GM12878 (cell line): ENCODE measurements around the gene MPPED1. TPM values are rescaled to one million over a fixed set of nuclear protein-coding genes. Genes with fewer than 3 reads are reported as not detected.
A peak's percentile ranks its signal among the peaks of the same experiment; 100 is the strongest.

Experiments
- ASH2L ChIP-seq: fragments of 300-600, 200-600 bp; sonication (generic); IDR thresholded peaks from 2 replicates; pipeline ENCODE4 v1.6.1; 2017; ENCODE audit warnings: low read depth, mild to moderate bottlenecking, borderline replicate concordance
- BCL11A ChIP-seq: IDR thresholded peaks from 2 replicates; pipeline ENCODE4 v1.6.1; 2011; ENCODE audit warnings: low read depth, low read length
- BMI1 ChIP-seq: fragments of 450-650 bp; IDR thresholded peaks from 2 replicates; pipeline ENCODE4 v1.6.1; 2016; ENCODE audit warnings: mild to moderate bottlenecking, moderate library complexity, borderline replicate concordance
- CBX3 ChIP-seq: fragments of 200-600 bp; sonication (generic); IDR thresholded peaks from 2 replicates; pipeline ENCODE4 v1.6.1; 2016; ENCODE audit warnings: low read depth, borderline replicate concordance
- CREB1 ChIP-seq: IDR thresholded peaks from 2 replicates; pipeline ENCODE4 v1.6.1; 2012; ENCODE audit warnings: low read depth, mild to moderate bottlenecking, inconsistent platforms
- EED ChIP-seq: sonication (generic); IDR thresholded peaks from 2 replicates; pipeline ENCODE4 v1.6.1; 2016; ENCODE audit warnings: antibody characterized with exemption, low read depth
- FOXM1 ChIP-seq: IDR thresholded peaks from 2 replicates; pipeline ENCODE4 v1.6.1; 2012; ENCODE audit warnings: low read depth, mild to moderate bottlenecking, inconsistent platforms, low read length, moderate library complexity
- KDM1A ChIP-seq: fragments of 200-600 bp; sonication (generic); IDR thresholded peaks from 2 replicates; pipeline ENCODE4 v1.6.1; 2016; ENCODE audit warnings: borderline replicate concordance
- MEF2A ChIP-seq: IDR thresholded peaks from 2 replicates; pipeline ENCODE4 v1.6.1; 2011; ENCODE audit warnings: low read depth, mild to moderate bottlenecking, low read length, moderate library complexity; ENCODE audit not compliant: insufficient read depth
- NFXL1 ChIP-seq: fragments of 450-650 bp; IDR thresholded peaks from 2 replicates; pipeline ENCODE4 v1.6.1; 2017; ENCODE audit warnings: antibody characterized with exemption, mild to moderate bottlenecking, borderline replicate concordance
- NR2C2 ChIP-seq: IDR thresholded peaks from 2 replicates; pipeline ENCODE4 v1.6.1; 2011; ENCODE audit warnings: borderline replicate concordance, low read depth; ENCODE audit not compliant: control insufficient read depth, insufficient read length
- RAD21 ChIP-seq: IDR thresholded peaks from 2 replicates; pipeline ENCODE4 v1.6.1; 2011; ENCODE audit warnings: mild to moderate bottlenecking, low read depth, low read length, moderate library complexity; ENCODE audit not compliant: insufficient read depth
- SRF ChIP-seq, 2 experiments: IDR thresholded peaks; 2 replicates each; pipeline ENCODE4 v1.6.1; 2011; ENCODE audit warnings: low read depth in 2 of 2, low read length in 2 of 2, mild to moderate bottlenecking in 1 of 2, moderate library complexity in 1 of 2
- ZNF384 ChIP-seq: IDR thresholded peaks from 2 replicates; pipeline ENCODE4 v1.6.1; 2012; ENCODE audit warnings: low read depth, mild to moderate bottlenecking, low read length, improper control_type of control experiment, borderline replicate concordance
- polyA plus RNA-seq, 11 experiments: library from polyadenylated mRNA; depleted of rRNA in 4 of 11; unstranded in 6 of 11; stranded (reverse) in 5 of 11; fragments of >200 nt; fragmentation: Nextera tagmentation in 4 of 11; fragmentation: Illumina TruSeq in 1 of 11; extraction: Ambion mirVana in 4 of 11; extraction: Trizol in 1 of 11; gene quantifications; 1 replicate in 1 of 11; 2 replicates in 10 of 11; pipeline versions ENCODE4 v1.2.1 to v1.2.3, GENCODE V29; 2011 to 2016; ENCODE audit warnings: inconsistent platforms in 2 of 11, missing spikeins in 2 of 11, low read depth in 1 of 11
- total RNA-seq, 4 experiments: library from RNA; depleted of rRNA in 3 of 4; stranded (reverse); fragments of >200 nt in 3 of 4; fragmentation: Illumina TruSeq in 1 of 4; extraction: Trizol in 1 of 4; gene quantifications; 2 replicates each; pipeline versions ENCODE4 v1.2.1 to v1.2.3, GENCODE V29; 2013 to 2021
- TF ChIP-seq, protein P1 (sequence below): fragments of 450-650 bp; IDR thresholded peaks from 2 replicates; pipeline ENCODE4 v1.6.1; 2017; ENCODE audit warnings: antibody characterized with exemption, mild to moderate bottlenecking, moderate library complexity
- TF ChIP-seq, protein P2 (sequence below): IDR thresholded peaks from 2 replicates; pipeline ENCODE4 v1.6.1; 2011; ENCODE audit warnings: low read depth, mild to moderate bottlenecking, low read length, moderate library complexity, borderline replicate concordance; ENCODE audit errors: extremely low read depth
- TF ChIP-seq, protein P3 (sequence below), 3 experiments: IDR thresholded peaks in 2 of 3; conservative IDR thresholded peaks in 1 of 3; 2 replicates each; pipeline ENCODE4 v1.5.1; 2011; ENCODE audit warnings: low read depth in 3 of 3, low read length in 3 of 3, mild to moderate bottlenecking in 3 of 3, control low read depth in 2 of 3, moderate library complexity in 2 of 3, inconsistent platforms in 1 of 3, mixed read lengths in 1 of 3; ENCODE audit not compliant: control insufficient read depth in 2 of 3, insufficient read depth in 1 of 3; ENCODE audit errors: extremely low read depth in 1 of 3
- TF ChIP-seq, protein P4 (sequence below): fragments of 450-650 bp; IDR thresholded peaks from 2 replicates; pipeline ENCODE4 v1.6.1; 2017; ENCODE audit warnings: mild to moderate bottlenecking, low read depth, inconsistent platforms; ENCODE audit not compliant: poor library complexity, severe bottlenecking
- TF ChIP-seq, protein P5 (sequence below): fragments of 450-650 bp; IDR thresholded peaks from 2 replicates; pipeline ENCODE4 v1.6.1; 2017; ENCODE audit warnings: mild to moderate bottlenecking

MPPED1 gene
- total and polyA plus RNA-seq, 10 of the 15 experiments (the other 5 are each of a cell fraction or from before 2014, with no cell fraction given) = 0.11 TPM; not detected in 9

DNA sequence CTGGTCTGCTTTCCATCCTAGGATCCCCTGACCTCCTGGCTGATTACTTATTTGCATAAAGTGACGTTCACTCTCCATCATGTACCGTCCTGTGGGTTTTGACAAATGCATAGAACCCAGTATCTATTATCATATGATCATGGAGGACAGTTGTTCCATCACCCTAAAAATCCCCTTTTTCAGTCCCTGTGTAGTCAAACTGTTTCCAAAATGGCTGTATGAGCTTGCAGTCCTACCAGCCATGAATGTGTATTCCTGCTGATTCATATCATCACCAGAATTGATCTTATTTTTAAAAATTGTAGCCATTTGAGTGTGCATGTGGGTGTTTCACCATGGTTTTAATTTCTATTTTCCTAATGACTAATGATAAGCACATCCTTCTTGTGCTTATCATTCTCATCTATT is 108.8 kb downstream of the MPPED1 start (continued):
- no peak for TF ChIP-seq NFXL1
- TF ChIP-seq MEF2A = peak; percentile 88
- TF ChIP-seq RAD21 = no peak
- TF ChIP-seq CREB1 = peak; percentile 30; the same call in 1 of the 2 replicates
- no peak for TF ChIP-seq SRF (IDR thresholded peaks at IDR 0.05; ENCODE audit: low read depth in 2 of 2, low read length in 2 of 2)
- TF ChIP-seq, protein P1, sequence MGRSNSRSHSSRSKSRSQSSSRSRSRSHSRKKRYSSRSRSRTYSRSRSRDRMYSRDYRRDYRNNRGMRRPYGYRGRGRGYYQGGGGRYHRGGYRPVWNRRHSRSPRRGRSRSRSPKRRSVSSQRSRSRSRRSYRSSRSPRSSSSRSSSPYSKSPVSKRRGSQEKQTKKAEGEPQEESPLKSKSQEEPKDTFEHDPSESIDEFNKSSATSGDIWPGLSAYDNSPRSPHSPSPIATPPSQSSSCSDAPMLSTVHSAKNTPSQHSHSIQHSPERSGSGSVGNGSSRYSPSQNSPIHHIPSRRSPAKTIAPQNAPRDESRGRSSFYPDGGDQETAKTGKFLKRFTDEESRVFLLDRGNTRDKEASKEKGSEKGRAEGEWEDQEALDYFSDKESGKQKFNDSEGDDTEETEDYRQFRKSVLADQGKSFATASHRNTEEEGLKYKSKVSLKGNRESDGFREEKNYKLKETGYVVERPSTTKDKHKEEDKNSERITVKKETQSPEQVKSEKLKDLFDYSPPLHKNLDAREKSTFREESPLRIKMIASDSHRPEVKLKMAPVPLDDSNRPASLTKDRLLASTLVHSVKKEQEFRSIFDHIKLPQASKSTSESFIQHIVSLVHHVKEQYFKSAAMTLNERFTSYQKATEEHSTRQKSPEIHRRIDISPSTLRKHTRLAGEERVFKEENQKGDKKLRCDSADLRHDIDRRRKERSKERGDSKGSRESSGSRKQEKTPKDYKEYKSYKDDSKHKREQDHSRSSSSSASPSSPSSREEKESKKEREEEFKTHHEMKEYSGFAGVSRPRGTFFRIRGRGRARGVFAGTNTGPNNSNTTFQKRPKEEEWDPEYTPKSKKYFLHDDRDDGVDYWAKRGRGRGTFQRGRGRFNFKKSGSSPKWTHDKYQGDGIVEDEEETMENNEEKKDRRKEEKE = no peak
- TF ChIP-seq, protein P2, sequence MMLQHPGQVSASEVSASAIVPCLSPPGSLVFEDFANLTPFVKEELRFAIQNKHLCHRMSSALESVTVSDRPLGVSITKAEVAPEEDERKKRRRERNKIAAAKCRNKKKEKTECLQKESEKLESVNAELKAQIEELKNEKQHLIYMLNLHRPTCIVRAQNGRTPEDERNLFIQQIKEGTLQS = no peak
- TF ChIP-seq EED = peak; percentile 85
- peak; percentile 74; the same call in 1 of the 2 replicates for TF ChIP-seq BCL11A
- TF ChIP-seq ZNF384 = no peak
- TF ChIP-seq, protein P3, sequence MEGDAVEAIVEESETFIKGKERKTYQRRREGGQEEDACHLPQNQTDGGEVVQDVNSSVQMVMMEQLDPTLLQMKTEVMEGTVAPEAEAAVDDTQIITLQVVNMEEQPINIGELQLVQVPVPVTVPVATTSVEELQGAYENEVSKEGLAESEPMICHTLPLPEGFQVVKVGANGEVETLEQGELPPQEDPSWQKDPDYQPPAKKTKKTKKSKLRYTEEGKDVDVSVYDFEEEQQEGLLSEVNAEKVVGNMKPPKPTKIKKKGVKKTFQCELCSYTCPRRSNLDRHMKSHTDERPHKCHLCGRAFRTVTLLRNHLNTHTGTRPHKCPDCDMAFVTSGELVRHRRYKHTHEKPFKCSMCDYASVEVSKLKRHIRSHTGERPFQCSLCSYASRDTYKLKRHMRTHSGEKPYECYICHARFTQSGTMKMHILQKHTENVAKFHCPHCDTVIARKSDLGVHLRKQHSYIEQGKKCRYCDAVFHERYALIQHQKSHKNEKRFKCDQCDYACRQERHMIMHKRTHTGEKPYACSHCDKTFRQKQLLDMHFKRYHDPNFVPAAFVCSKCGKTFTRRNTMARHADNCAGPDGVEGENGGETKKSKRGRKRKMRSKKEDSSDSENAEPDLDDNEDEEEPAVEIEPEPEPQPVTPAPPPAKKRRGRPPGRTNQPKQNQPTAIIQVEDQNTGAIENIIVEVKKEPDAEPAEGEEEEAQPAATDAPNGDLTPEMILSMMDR (IDR thresholded peaks at IDR 0.05 in 2 of 3, conservative IDR thresholded peaks at IDR 0.05 in 1 of 3; ENCODE audit: control insufficient read depth in 2 of 3, extremely low read depth in 1 of 3, insufficient read depth in 1 of 3, low read depth in 3 of 3, low read length in 3 of 3) = no peak
- TF ChIP-seq BMI1 = no peak
- TF ChIP-seq, protein P4, sequence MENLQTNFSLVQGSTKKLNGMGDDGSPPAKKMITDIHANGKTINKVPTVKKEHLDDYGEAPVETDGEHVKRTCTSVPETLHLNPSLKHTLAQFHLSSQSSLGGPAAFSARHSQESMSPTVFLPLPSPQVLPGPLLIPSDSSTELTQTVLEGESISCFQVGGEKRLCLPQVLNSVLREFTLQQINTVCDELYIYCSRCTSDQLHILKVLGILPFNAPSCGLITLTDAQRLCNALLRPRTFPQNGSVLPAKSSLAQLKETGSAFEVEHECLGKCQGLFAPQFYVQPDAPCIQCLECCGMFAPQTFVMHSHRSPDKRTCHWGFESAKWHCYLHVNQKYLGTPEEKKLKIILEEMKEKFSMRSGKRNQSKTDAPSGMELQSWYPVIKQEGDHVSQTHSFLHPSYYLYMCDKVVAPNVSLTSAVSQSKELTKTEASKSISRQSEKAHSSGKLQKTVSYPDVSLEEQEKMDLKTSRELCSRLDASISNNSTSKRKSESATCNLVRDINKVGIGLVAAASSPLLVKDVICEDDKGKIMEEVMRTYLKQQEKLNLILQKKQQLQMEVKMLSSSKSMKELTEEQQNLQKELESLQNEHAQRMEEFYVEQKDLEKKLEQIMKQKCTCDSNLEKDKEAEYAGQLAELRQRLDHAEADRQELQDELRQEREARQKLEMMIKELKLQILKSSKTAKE = no peak
- TF ChIP-seq FOXM1 = peak; percentile 87
- no peak for TF ChIP-seq CBX3
- TF ChIP-seq NR2C2 = no peak
- TF ChIP-seq, protein P5, sequence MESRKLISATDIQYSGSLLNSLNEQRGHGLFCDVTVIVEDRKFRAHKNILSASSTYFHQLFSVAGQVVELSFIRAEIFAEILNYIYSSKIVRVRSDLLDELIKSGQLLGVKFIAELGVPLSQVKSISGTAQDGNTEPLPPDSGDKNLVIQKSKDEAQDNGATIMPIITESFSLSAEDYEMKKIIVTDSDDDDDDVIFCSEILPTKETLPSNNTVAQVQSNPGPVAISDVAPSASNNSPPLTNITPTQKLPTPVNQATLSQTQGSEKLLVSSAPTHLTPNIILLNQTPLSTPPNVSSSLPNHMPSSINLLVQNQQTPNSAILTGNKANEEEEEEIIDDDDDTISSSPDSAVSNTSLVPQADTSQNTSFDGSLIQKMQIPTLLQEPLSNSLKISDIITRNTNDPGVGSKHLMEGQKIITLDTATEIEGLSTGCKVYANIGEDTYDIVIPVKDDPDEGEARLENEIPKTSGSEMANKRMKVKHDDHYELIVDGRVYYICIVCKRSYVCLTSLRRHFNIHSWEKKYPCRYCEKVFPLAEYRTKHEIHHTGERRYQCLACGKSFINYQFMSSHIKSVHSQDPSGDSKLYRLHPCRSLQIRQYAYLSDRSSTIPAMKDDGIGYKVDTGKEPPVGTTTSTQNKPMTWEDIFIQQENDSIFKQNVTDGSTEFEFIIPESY = no peak
- TF ChIP-seq KDM1A = no peak
- TF ChIP-seq ASH2L = no peak
